Osteocyte (in vitro differentiated cells): Measurements from ENCODE around the gene GFER. TPM values are rescaled to one million over a fixed set of nuclear protein-coding genes. Genes with fewer than 3 reads are reported as not detected.
"Not testable (repeated sequence)": the region's sequence is repeated elsewhere in the genome, so short reads cannot be mapped to it uniquely, and the experiment has no call there.

Source experiments
- DNase-seq: peaks from one replicate; pipeline ENCODE4 v3.0.0; 2021; ENCODE audit warnings: mixed read lengths; ENCODE audit not compliant: unreplicated experiment; ENCODE audit errors: extremely low spot score
- H3K27ac Mint-ChIP-seq: one replicate; pipeline ENCODE4 v1.8.0; 2021; ENCODE audit warnings: mild to moderate bottlenecking, mixed read lengths; ENCODE audit not compliant: unreplicated experiment
- H3K27me3 Mint-ChIP-seq: one replicate; pipeline ENCODE4 v1.8.0; 2021; ENCODE audit warnings: mixed read lengths; ENCODE audit not compliant: unreplicated experiment
- H3K36me3 Mint-ChIP-seq: one replicate; pipeline ENCODE4 v1.8.0; 2021; ENCODE audit warnings: mixed read lengths; ENCODE audit not compliant: unreplicated experiment
- H3K4me1 Mint-ChIP-seq: one replicate; pipeline ENCODE4 v1.8.0; 2021; ENCODE audit warnings: mixed read lengths; ENCODE audit not compliant: unreplicated experiment
- H3K4me3 Mint-ChIP-seq: one replicate; pipeline ENCODE4 v1.8.0; 2021; ENCODE audit warnings: mild to moderate bottlenecking, moderate library complexity, mixed read lengths; ENCODE audit not compliant: unreplicated experiment
- H3K9me3 Mint-ChIP-seq: one replicate; pipeline ENCODE4 v1.8.0; 2021; ENCODE audit warnings: mixed read lengths; ENCODE audit not compliant: unreplicated experiment
- CTCF ChIP-seq: fragments of 200-600 bp; sonication (generic); IDR thresholded peaks from 2 replicates; pipeline ENCODE4 v1.5.0; 2021; ENCODE audit warnings: antibody characterized with exemption, mild to moderate bottlenecking, moderate library complexity
- total RNA-seq: library from RNA; stranded (reverse); gene quantifications from 2 replicates; pipeline ENCODE4 v1.2.1, GENCODE V29; 2021

The GFER gene
- total RNA-seq, 1 donor from 2014 or later: 24.7 TPM

DNA sequence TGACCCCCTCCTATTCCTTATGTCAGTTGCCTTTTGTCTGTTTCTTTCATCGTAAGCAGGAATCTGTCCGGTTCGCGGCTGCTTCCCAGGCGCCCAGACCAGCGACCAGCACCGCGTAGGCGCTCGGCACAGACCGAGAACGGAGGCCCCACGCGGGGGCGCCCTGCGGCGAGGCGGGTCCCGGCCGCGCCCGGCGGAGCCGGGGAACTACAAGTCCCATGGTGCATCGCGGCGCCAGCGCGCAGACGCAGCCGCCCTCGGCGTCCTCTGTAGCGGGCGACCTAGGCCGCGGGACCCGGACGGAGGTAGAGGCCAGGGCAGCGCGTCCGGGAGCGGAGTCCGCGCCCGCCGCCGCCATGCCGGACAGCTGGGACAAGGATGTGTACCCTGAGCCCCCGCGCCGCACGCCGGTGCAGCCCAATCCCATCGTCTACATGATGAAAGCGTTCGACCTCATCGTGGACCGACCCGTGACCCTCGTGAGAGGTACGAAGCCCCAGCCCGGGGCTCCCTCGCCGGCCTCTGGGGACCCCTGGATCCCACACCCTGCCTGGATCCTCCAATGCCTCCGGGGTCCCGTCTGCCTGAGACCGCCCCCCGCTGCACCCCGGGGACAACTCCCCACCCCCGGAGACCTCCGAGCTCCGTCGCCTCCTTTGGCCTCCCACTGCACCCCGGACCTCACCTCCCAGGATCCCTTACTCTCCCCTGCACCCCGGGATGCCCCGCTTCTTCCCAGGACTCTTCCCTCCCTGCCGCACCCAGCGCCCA lies 24.5 kb upstream of the GFER start, which contains the start of gene NDUFB10:
Gene NDUFB10 (plus strand): TSS at position 270 of the 771 bp plus-strand sequence. CDS start 87 bp downstream, at position 357.
- Mint-ChIP-seq H3K4me3 (peak within 1 kb of the TSS; percentile 96), H3K9me3 (no peaks in the 10 kb centered on the region), H3K27ac (peak within 1 kb of the TSS; percentile 76), H3K4me1 (peaks cover 34% of the 10 kb centered on the region), H3K27me3 (no peaks in the 10 kb centered on the region), H3K36me3 (peaks cover 14% of the 10 kb centered on the region)
- DNase-seq: peak; percentile 95
- peak; percentile 55 for TF ChIP-seq CTCF

GRCh38 chr16:1960665-1961630 lies 23.0 kb upstream of the GFER start:
- H3K9me3 Mint-ChIP-seq: no peaks in the 10 kb centered on the region
- no peak for TF ChIP-seq CTCF
- H3K4me3 Mint-ChIP-seq: peak overlapping the region; percentile 96
- no peak for DNase-seq
- H3K27me3 Mint-ChIP-seq: no peaks in the 10 kb centered on the region
- H3K27ac Mint-ChIP-seq: peak overlapping the region; percentile 76
- H3K4me1 Mint-ChIP-seq: peaks cover 40% of the 10 kb centered on the region
- peaks cover 14% of the 10 kb centered on the region for H3K36me3 Mint-ChIP-seq

- Mint-ChIP-seq H3K4me1 (peaks cover 41% of the 10 kb centered on the region), H3K27ac (no peak overlapping the region), H3K36me3 (peaks cover 14% of the 10 kb centered on the region), H3K27me3 (no peaks in the 10 kb centered on the region), H3K4me3 (no peak overlapping the region), H3K9me3 (no peaks in the 10 kb centered on the region)
- DNase-seq: no peak
- no peak for TF ChIP-seq CTCF
These were observed 22.3 kb upstream of the GFER start for GRCh38 chr16:1961651-1962067.

DNA sequence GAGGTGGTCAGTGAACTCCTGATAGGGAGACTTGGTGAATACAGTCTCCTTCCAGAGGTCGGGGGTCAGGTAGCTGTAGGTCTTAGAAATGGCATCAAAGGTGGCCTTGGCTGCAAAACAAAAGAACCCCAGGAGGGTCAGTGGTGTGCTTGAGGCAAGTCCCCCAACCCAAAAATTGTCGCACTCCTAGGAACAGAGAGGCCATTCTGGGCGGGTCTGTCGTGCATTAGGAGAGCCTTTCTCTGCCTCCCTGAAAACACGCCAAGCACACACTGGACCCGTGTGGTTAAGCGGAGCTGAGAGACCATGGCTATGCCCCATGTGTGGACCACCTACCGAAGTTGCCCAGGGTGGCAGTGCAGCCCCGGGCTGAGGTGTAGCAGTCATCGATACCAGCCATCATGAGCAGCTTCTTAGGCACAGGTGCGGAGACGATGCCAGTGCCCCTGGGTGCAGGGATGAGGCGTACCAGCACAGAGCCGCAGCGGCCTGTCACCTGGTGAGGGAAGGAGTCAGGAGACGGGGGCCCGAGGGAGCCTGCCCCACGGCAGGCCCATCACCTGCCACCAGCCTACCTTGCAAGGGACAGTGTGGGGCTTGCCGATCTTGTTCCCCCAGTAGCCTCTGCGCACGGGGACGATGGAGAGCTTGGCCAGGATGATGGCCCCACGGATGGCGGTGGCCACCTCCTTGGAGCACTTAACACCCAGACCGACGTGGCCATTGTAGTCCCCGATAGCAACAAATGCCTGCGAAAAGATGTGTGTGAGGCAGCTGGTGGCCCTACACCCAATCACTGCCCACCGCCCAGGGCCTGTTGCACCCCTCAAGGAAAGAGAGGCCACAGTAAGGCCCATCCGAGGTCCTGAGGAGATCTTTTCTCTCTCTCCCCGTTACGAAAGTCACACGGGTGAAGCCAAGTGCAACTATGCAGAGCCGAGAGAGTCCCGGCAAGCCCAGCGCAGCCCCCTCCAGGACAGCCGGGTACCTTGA lies 21.5 kb upstream of the GFER start:
- not testable (repeated sequence) for DNase-seq, H3K9me3 Mint-ChIP-seq, H3K27me3 Mint-ChIP-seq
- peak overlapping the region; percentile 87 for H3K4me3 Mint-ChIP-seq
- H3K4me1 Mint-ChIP-seq: peaks cover 42% of the 10 kb centered on the region
- peak overlapping the region; percentile 90 for H3K27ac Mint-ChIP-seq
- peaks cover 14% of the 10 kb centered on the region for H3K36me3 Mint-ChIP-seq
